Right lung (tissue), 5 donors: ENCODE data around the gene SMAD6. TPM values are rescaled to one million over a fixed set of nuclear protein-coding genes. Genes with fewer than 3 reads are reported as not detected.

Source experiments
- DNase-seq, 2 donors: peaks; one replicate each; pipeline ENCODE4 v3.0.0-alpha.2; 2013
- polyA plus RNA-seq, 5 donors: library from polyadenylated mRNA; unstranded; fragments of 120-200 nt; gene quantifications; one replicate each; pipeline versions ENCODE4 v1.2.1 to v1.2.3, GENCODE V29; 2013; ENCODE audit warnings: inconsistent platforms in 1 of 5, low replicate concordance in 1 of 5; ENCODE audit not compliant: insufficient read length in 5 of 5, insufficient read depth in 1 of 5

The SMAD6 gene
- polyA plus RNA-seq, 5 donors: 19.0 to 37.5 (median 31.4) TPM

- no peak for DNase-seq
Measured at GRCh38 chr15:66772604-66773128, 70.6 kb downstream of the SMAD6 start.

- peak in 1 of 2 donors; percentile 51 for DNase-seq
Measured at GRCh38 chr15:66773129-66773873, 71.3 kb downstream of the SMAD6 start.

- peak; percentile 84 to 87 for DNase-seq
Measured at GRCh38 chr15:66774001-66774814, 72.2 kb downstream of the SMAD6 start.

GRCh38 chr15:66775127-66776105 is 73.4 kb downstream of the SMAD6 start:
- DNase-seq: no peak

- no peak for DNase-seq
Measured at GRCh38 chr15:66777054-66777453, 75.0 kb downstream of the SMAD6 start.

- no peak for DNase-seq
Measured at GRCh38 chr15:66777596-66778313, 75.7 kb downstream of the SMAD6 start.

- no peak for DNase-seq
Measured at GRCh38 chr15:66778314-66778665, 76.3 kb downstream of the SMAD6 start.

- DNase-seq: no peak
Measured at GRCh38 chr15:66778716-66779115, 76.7 kb downstream of the SMAD6 start.

- DNase-seq: no peak
Measured at GRCh38 chr15:66779331-66780009, 77.4 kb downstream of the SMAD6 start.

GRCh38 chr15:66780172-66780972 is 78.3 kb downstream of the SMAD6 start:
- no peak for DNase-seq

GRCh38 chr15:66780973-66781718 is 79.1 kb downstream of the SMAD6 start:
- DNase-seq: no peak

GRCh38 chr15:66782785-66783184 is 80.7 kb downstream of the SMAD6 start:
- no peak for DNase-seq

- no peak for DNase-seq
Measured at GRCh38 chr15:66783314-66783713, 81.3 kb downstream of the SMAD6 start.

GRCh38 chr15:66783725-66784124 is 81.7 kb downstream of the SMAD6 start:
- no peak for DNase-seq

GRCh38 chr15:66784174-66784573 is 82.1 kb downstream of the SMAD6 start:
- no peak for DNase-seq

- no peak for DNase-seq
Measured at GRCh38 chr15:66785637-66786036, 83.6 kb downstream of the SMAD6 start.

GRCh38 chr15:66786222-66786621 is 84.2 kb downstream of the SMAD6 start:
- no peak for DNase-seq

GRCh38 chr15:66786708-66787488 is 84.9 kb downstream of the SMAD6 start:
- DNase-seq: no peak
